Measurements from ENCODE around the gene ZNRD2.

ZNRD2 gene

DNA sequence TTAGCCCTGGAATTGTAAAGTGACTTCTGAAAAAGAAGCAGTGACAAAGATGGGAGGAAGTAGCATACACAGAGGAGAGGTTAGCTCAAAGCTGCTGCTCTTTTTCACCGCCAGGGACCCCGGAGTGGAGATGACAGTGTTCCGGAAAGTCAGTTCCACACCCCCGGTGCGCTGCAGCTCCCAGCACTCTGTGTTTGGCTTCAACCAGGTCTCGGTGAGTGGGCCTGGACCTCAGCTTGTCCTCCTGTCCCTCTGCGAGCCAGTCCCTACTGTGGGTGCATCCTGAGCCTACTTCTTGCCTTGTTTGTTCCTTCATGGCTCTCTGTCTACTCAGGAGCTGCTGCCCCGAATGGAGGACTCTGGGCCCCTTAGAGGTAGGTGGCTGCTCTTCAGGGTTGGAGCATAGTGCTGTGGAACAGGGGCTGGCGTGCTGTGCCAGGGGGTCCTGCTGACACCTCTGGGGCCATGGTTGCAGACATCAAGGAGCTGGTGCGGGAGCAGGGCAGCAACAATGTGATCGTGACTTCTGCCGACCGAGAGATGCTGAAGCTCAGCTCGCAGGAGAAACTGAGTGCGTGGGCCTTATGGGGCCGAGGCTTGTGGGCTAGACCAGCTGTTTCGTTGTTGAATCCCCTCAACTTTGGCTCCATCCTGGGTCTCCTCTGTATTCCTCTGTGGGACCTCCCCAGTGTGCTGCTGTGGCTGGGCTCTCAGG, 47.0 kb downstream of the ZNRD2 start:
- DNase-seq (ENCODE audit: low read depth), result no peak
- TF ChIP-seq CTCF (IDR thresholded peaks at IDR 0.05; ENCODE audit: low read depth, low read length, missing control alignments), result no peak
- peak overlapping the region; percentile 91 for H3K4me3 ChIP-seq (ENCODE audit: low read depth, low read length)

DNA sequence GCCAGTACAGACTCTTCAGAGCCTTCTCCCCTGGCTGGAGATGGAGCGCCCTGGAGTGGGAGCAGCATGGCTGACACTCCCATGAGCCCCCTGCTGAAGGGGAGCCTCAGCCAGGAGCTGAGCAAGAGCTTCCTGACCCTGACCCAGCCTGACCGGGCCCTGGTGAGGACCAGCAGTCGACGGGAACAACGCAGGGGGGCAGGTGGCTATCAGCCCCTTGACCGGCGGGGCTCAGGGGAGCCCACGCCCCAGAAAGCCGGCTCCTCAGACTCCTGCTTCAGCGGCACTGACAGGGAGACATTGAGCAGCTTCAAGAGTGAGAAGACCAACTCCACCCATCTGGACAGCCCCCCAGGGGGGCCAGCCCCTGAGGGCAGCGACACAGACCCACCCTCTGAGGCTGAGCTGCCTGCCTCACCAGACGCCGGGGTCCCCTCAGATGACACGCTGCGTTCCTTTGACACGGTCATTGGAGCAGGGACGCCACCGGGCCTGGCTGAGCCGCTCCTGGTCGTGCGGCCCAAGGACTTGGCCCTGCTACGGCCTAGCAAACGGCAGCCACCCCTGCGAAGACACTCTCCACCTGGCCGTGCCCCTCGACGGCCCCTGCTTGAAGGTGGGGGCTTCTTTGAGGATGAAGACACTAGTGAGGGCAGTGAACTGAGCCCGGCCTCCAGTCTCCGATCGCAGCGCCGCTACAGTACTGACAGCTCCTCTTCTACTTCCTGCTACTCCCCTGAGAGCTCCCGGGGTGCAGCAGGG, 47.9 kb downstream of the ZNRD2 start:
- TF ChIP-seq CTCF (IDR thresholded peaks at IDR 0.05; ENCODE audit: low read depth, low read length, missing control alignments), result no peak
- DNase-seq (ENCODE audit: low read depth), result no peak
- H3K4me3 ChIP-seq (ENCODE audit: low read depth, low read length), result no peak overlapping the region

- TF ChIP-seq CTCF (IDR thresholded peaks at IDR 0.05; ENCODE audit: low read depth, low read length, missing control alignments), result no peak
- H3K4me3 ChIP-seq (ENCODE audit: low read depth, low read length), result no peak overlapping the region
- no peak for DNase-seq (ENCODE audit: low read depth)
Measured at GRCh38 chr11:65618763-65619162, 48.5 kb downstream of the ZNRD2 start.

- no peak overlapping the region for H3K4me3 ChIP-seq (ENCODE audit: low read depth, low read length)
- DNase-seq (ENCODE audit: low read depth), result no peak
- no peak for TF ChIP-seq CTCF (IDR thresholded peaks at IDR 0.05; ENCODE audit: low read depth, low read length, missing control alignments)
Measured at GRCh38 chr11:65619281-65619928, 49.1 kb downstream of the ZNRD2 start.

GRCh38 chr11:65620666-65621065, 50.4 kb downstream of the ZNRD2 start:
- H3K4me3 ChIP-seq (ENCODE audit: low read depth, low read length), result no peak overlapping the region
- TF ChIP-seq CTCF (IDR thresholded peaks at IDR 0.05; ENCODE audit: low read depth, low read length, missing control alignments), result no peak
- no peak for DNase-seq (ENCODE audit: low read depth)

DNA sequence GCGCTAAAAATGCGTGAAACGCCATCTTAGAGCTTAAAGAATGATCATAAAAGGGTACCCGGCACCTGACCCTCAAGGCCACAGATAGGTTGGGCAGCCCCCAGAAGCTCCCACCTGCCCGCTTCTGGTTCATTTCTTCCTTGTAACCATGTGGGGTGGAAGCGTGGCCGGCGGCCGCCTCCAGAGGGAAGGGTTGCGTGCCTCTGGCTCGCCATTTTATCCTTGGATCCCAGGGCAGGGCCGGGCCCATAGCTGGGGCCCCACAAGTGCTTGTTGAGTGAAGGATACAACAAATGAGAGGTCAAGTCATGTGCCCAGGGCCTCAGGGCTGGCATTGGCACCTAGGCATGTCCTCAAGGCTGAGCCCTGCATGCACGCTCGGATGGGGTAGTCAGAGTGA, 51.2 kb downstream of the ZNRD2 start:
- DNase-seq (ENCODE audit: low read depth), result no peak
- no peak for TF ChIP-seq CTCF (IDR thresholded peaks at IDR 0.05; ENCODE audit: low read depth, low read length, missing control alignments)
- H3K4me3 ChIP-seq (ENCODE audit: low read depth, low read length), result no peak overlapping the region

All from GM12864 (cell line).